ENCODE measurements around the gene COL10A1.

- TF ChIP-seq POLR2A (IDR thresholded peaks at IDR 0.05) (no peak), CTCF (IDR thresholded peaks at IDR 0.05) (no peak)
These were observed 24.1 kb downstream of the COL10A1 start for GRCh38 chr6:116101790-116102189.
